ENCODE measurements around the gene SPDYE2B.
A peak's percentile ranks its signal among the peaks of the same experiment; 100 is the strongest.
"Not testable (repeated sequence)": the region's sequence is repeated elsewhere in the genome, so short reads cannot be mapped to it uniquely, and the experiment has no call there.

The SPDYE2B gene

GRCh38 chr7:102643404-102643803 is 6.7 kb upstream of the SPDYE2B start:
- not testable (repeated sequence) for DNase-seq

GRCh38 chr7:102647813-102648212 is 2.3 kb upstream of the SPDYE2B start:
- DNase-seq = not testable (repeated sequence)

- not testable (repeated sequence) for DNase-seq
Measured at GRCh38 chr7:102664765-102665164, 14.6 kb downstream of the SPDYE2B start.

GRCh38 chr7:102666850-102667249 is 16.7 kb downstream of the SPDYE2B start:
- not testable (repeated sequence) for DNase-seq

GRCh38 chr7:102667523-102667922 is 17.4 kb downstream of the SPDYE2B start:
- DNase-seq = not testable (repeated sequence)

GRCh38 chr7:102671166-102671955 is 21.2 kb downstream of the SPDYE2B start, which contains the start of gene POLR2J2:
Gene POLR2J2, minus strand, starts transcription at chr7:102671663. Its CDS starts 62 bp downstream, at chr7:102671601.
- DNase-seq = peak; percentile 92

GRCh38 chr7:102671956-102672307 is 21.8 kb downstream of the SPDYE2B start:
- not testable (repeated sequence) for DNase-seq

GRCh38 chr7:102673447-102674067 is 23.4 kb downstream of the SPDYE2B start:
- not testable (repeated sequence) for DNase-seq

GRCh38 chr7:102675545-102675944 is 25.4 kb downstream of the SPDYE2B start:
- DNase-seq = not testable (repeated sequence)

GRCh38 chr7:102680780-102681179 is 30.7 kb downstream of the SPDYE2B start:
- not testable (repeated sequence) for DNase-seq

GRCh38 chr7:102682560-102682959 is 32.4 kb downstream of the SPDYE2B start:
- DNase-seq = not testable (repeated sequence)

GRCh38 chr7:102688299-102689036 is 38.3 kb downstream of the SPDYE2B start:
- DNase-seq = not testable (repeated sequence)

GRCh38 chr7:102689436-102690282 is 39.5 kb downstream of the SPDYE2B start:
- DNase-seq = not testable (repeated sequence)

GRCh38 chr7:102690602-102691001 is 40.5 kb downstream of the SPDYE2B start:
- DNase-seq = not testable (repeated sequence)

GRCh38 chr7:102694008-102694407 is 43.9 kb downstream of the SPDYE2B start:
- DNase-seq = not testable (repeated sequence)

GRCh38 chr7:102695033-102695552 is 45.0 kb downstream of the SPDYE2B start:
- DNase-seq = not testable (repeated sequence)

GRCh38 chr7:102696009-102696408 is 45.9 kb downstream of the SPDYE2B start:
- not testable (repeated sequence) for DNase-seq

GRCh38 chr7:102697642-102698512 is 47.8 kb downstream of the SPDYE2B start:
- DNase-seq = peak; percentile 14

GRCh38 chr7:102698962-102699750 is 49.0 kb downstream of the SPDYE2B start:
- not testable (repeated sequence) for DNase-seq
